HG03565 (cell line): ENCODE data around the gene MED26.
A peak's percentile ranks its signal among the peaks of the same experiment; 100 is the strongest.
"Not testable (repeated sequence)": the region's sequence is repeated elsewhere in the genome, so short reads cannot be mapped to it uniquely, and the experiment has no call there.

ENCODE experiments used
- ATAC-seq: cut with Tn5 transposase; IDR thresholded peaks from one replicate; pipeline ENCODE4 v1.9.1; 2021; ENCODE audit warnings: mild to moderate bottlenecking, moderate library complexity; ENCODE audit not compliant: unreplicated experiment

Gene MED26, protein sequence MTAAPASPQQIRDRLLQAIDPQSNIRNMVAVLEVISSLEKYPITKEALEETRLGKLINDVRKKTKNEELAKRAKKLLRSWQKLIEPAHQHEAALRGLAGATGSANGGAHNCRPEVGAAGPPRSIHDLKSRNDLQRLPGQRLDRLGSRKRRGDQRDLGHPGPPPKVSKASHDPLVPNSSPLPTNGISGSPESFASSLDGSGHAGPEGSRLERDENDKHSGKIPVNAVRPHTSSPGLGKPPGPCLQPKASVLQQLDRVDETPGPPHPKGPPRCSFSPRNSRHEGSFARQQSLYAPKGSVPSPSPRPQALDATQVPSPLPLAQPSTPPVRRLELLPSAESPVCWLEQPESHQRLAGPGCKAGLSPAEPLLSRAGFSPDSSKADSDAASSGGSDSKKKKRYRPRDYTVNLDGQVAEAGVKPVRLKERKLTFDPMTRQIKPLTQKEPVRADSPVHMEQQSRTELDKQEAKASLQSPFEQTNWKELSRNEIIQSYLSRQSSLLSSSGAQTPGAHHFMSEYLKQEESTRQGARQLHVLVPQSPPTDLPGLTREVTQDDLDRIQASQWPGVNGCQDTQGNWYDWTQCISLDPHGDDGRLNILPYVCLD

DNA sequence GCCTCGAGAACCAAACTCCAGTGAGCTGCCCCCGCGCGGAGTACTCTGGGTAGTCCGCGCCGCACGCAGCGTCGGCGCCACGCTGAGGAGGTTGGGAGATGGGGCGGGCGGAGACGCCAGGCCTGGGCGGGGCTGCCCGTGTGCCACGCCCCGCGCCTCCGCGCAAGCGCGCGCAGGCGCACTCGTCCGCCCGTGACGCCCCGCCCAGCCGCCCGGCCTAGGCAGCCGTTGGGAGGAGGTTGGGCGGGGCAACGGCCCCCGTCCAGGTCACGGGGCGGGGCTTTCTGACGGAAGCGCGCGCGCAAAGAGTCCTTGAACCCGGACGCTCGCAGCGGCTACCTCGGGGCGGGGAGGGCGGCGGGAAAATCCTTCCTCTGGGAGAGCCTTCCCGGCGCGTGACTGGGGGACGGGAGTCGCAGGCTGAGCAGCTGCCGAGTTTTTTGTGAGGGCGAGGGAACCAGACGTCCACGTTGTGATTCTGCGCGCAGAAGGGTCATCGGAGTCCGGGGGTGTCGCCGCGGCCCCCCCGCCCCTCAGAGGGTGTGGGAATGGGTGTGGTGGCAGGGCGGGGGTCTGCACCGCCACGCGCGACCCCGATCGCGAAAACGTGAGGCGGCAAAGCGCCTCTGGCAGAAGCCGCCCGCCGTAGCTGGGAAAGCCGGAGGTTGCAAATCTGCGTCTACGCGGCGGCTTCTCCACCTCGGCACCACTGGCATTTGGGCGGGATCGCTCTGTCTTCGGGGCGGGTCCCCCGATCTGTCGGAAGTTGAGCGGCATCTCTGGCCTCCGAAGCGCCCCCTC, at the start of gene MED26:
TSS of gene MED26 (minus strand) at position 22 of the 801 bp plus-strand sequence. CDS start 261 bp downstream, outside the sequence.
- ATAC-seq = peak; percentile 81

- no peak for ATAC-seq
These were observed 49.1 kb upstream of the MED26 start for GRCh38 chr19:16677055-16677454.

GRCh38 chr19:16676101-16676798, 48.2 kb upstream of the MED26 start:
- no peak for ATAC-seq

GRCh38 chr19:16673839-16674238, 45.8 kb upstream of the MED26 start:
- not testable (repeated sequence) for ATAC-seq

DNA sequence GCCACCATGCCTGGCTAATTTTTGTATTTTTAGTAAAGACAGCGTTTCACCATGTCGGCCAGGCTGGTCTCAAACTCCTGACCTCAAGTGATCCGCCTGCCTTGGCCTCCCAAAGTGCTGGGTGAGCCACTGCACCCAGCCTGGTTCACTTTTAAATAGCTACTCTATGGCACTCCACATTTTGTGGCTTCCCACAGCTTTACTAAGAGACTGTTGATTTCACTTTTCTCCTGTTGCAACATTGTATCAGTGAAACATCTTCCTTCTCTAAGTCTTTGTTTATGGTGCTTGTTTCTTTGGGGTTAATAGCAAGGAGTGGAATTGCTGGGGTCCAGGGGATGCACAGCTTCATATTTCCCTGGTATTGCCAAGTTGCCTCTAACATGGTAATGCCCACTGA, 45.2 kb upstream of the MED26 start:
- no peak for ATAC-seq

GRCh38 chr19:16671652-16672274, 43.8 kb upstream of the MED26 start:
- ATAC-seq = no peak

DNA sequence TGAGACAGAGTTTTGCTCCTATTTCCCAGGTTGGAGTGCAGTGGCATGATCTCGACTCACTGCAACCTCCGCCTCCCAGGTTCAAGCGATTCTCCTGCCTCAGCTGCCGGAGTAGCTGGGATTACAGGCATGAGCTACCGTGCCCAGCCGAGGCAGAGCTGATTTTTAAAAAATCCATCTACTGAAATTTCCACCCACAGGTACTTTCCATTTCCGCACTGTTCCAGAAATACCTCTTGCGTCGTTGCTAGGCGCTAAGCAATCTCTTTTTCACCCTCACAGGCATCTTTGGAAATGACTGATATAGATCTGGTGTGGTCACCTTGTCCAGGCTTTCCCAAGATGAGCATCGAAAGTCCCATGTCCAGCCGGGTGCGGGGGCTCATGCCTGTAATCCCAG, 42.3 kb upstream of the MED26 start:
- no peak for ATAC-seq

- not testable (repeated sequence) for ATAC-seq
These were observed 40.7 kb upstream of the MED26 start for GRCh38 chr19:16668702-16669101.

- ATAC-seq = no peak
These were observed 40.2 kb upstream of the MED26 start for GRCh38 chr19:16668176-16668575.

DNA sequence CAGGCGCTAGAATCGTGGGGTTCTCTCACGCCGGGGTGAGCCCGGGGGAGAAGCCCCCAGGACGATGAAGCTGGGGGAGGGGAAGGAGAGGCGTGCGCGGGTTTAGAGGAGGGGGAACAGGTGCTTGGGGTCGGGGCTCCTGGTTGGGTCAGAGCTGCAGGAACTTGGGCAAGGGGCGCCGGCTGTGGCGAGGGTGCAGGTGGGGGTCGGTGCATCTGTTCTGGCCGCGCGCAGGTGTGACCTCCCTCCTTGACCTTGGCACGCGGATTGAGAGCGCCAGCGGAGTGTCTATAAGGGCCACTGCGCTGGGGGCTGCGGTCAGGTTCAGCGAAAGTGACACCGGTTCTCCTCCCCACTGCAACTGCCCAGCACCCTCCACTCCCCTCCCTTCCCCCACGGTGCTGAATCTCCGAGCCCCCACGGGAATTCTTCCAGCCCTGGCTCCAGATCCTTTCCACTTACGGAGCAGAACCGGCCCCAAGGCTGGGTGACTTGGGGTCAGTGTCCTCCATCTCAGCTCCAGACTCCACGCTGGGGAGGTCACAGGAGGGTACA, 33.6 kb upstream of the MED26 start:
- no peak for ATAC-seq

DNA sequence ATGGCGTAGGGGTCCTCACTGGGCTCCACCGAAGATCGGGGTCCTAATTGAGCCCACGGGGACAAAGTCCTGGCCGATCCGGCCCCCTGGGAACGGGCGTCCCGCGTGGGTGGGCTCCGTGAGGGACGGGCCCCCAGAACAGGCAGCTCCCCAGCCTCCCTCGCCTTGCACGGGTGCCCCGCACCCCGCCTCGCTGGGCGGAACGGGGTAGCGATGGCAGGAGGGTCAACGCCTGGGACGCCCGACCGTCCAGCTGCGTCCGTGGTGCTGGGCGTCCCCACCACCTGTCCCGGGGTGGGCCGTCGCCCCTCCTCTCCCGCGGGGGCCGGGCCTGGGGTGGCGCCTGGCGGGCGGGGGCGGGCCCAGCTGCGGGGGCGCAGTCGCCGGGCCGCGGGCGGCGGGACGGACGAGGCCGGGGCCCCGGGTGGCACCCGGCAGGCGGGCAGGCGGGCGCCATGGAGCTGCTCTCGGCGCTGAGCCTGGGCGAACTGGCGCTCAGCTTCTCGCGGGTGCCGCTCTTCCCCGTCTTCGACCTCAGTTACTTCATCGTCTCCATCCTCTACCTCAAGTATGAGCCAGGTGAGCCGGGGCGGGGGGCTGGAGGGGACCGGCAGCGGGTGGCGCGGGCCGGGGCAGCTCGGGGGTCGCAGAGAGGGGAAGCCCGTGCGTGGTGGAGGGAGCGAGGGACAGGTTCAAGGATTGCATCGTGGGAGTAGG, 32.9 kb upstream of the MED26 start, which contains the start of gene TMEM38A:
TSS of gene TMEM38A (plus strand) at position 377 of the 717 bp plus-strand sequence. CDS start at position 456, 79 bp downstream.
- no peak for ATAC-seq

GRCh38 chr19:16659832-16660708, 32.1 kb upstream of the MED26 start, which contains the start of gene SMIM7:
Gene SMIM7, minus strand, starts transcription at chr19:16660144. Its CDS starts 34 bp downstream, at chr19:16660110.
- peak; percentile 81 for ATAC-seq

DNA sequence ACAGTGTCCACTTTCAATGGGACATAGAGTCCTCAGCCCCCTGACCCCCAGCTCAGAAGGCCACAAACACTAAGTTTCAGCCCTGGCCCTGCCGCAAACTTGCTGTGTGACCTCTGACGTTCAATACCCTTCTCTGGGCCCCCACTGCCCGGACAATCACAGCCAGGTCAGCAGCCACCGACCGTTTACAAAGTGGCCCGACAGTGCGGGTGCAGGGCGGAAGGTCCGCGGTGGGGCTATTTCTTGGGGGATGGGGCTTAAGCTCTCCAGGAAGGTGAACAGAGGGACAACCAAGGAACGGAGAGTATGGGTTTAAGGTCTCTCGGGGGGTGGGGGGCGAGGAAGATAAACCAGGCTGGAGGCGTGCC, 31.4 kb upstream of the MED26 start:
- ATAC-seq = no peak

GRCh38 chr19:16657384-16657783, 29.4 kb upstream of the MED26 start:
- no peak for ATAC-seq

- no peak for ATAC-seq
These were observed 27.7 kb upstream of the MED26 start for GRCh38 chr19:16655727-16656126.

DNA sequence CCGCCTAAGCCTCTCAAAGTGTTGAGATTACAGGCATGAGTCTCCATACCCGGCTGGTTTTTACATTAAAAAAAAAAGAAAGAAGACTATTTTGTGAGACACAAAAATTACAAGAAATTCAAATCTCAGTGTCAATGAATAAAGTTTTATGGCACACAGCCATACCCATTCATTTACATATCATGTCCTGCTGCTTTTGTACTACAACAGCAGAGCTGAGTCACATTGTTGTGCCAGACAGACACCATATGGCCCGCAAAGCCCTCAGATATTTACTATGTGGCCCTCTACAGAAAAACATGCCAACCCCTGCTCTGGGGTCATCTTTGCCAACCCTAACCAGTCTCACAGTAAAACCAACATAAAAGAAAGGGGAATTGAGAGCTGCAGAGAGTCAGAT, 26.6 kb upstream of the MED26 start:
- no peak for ATAC-seq

- ATAC-seq = no peak
These were observed 26.1 kb upstream of the MED26 start for GRCh38 chr19:16654140-16654539.

GRCh38 chr19:16652854-16653253, 24.9 kb upstream of the MED26 start:
- no peak for ATAC-seq
